ENCODE results near the gene MASTL.

- no peak for TF ChIP-seq EZH2 (IDR thresholded peaks at IDR 0.05; ENCODE audit: borderline replicate concordance)
- TF ChIP-seq CTCF (IDR thresholded peaks at IDR 0.05; ENCODE audit: poor library complexity) = no peak
Observed at GRCh38 chr10:27108165-27108564, 47.0 kb upstream of the MASTL start.
